SK-N-MC (cell line): ENCODE measurements around the gene TMEM115.
"Not testable (repeated sequence)": the region's sequence is repeated elsewhere in the genome, so short reads cannot be mapped to it uniquely, and the experiment has no call there.

Source experiments
- DNase-seq: peaks from one replicate; pipeline ENCODE4 v3.0.0-alpha.2; 2011; ENCODE audit warnings: low read depth, low spot score
- H3K27ac ChIP-seq: fragments of 200-600 bp; sonication (generic); 2 replicates; pipeline ENCODE4 v1.5.1; 2016; ENCODE audit warnings: mixed run types
- H3K36me3 ChIP-seq: fragments of 200-600 bp; sonication (generic); 2 replicates; pipeline ENCODE4 v1.6.1; 2017; ENCODE audit warnings: antibody characterized with exemption, low read length, mixed read lengths; ENCODE audit not compliant: insufficient read depth
- H3K4me3 ChIP-seq: fragments of 200-600 bp; sonication (generic); 2 replicates; pipeline ENCODE4 v1.5.1; 2016
- H3K9ac ChIP-seq: fragments of 200-600 bp; sonication (generic); 2 replicates; pipeline ENCODE4 v1.8.0; 2017; ENCODE audit warnings: mixed run types, mixed read lengths; ENCODE audit not compliant: insufficient read length
- H3K9me3 ChIP-seq: fragments of 200-600 bp; sonication (generic); 2 replicates; pipeline ENCODE4 v1.6.1; 2017; ENCODE audit warnings: low read depth, mild to moderate bottlenecking, antibody characterized with exemption, low read length, moderate library complexity, mixed read lengths
- EZH2 ChIP-seq: fragments of 200-600 bp; sonication (generic); IDR thresholded peaks from one replicate; pipeline ENCODE4 v1.6.1; 2017; ENCODE audit warnings: antibody characterized with exemption
- FOXP2 ChIP-seq: optimal IDR thresholded peaks from 2 replicates; pipeline ENCODE3; 2011; ENCODE audit warnings: mild to moderate bottlenecking, moderate library complexity; ENCODE audit not compliant: insufficient read depth; ENCODE audit errors: extremely low read length, control extremely low read depth
- POLR2AphosphoS5 ChIP-seq: IDR thresholded peaks from 2 replicates; pipeline ENCODE4 v1.6.1; 2012; ENCODE audit warnings: mild to moderate bottlenecking, low read depth, low read length, borderline replicate concordance

The TMEM115 gene

DNA sequence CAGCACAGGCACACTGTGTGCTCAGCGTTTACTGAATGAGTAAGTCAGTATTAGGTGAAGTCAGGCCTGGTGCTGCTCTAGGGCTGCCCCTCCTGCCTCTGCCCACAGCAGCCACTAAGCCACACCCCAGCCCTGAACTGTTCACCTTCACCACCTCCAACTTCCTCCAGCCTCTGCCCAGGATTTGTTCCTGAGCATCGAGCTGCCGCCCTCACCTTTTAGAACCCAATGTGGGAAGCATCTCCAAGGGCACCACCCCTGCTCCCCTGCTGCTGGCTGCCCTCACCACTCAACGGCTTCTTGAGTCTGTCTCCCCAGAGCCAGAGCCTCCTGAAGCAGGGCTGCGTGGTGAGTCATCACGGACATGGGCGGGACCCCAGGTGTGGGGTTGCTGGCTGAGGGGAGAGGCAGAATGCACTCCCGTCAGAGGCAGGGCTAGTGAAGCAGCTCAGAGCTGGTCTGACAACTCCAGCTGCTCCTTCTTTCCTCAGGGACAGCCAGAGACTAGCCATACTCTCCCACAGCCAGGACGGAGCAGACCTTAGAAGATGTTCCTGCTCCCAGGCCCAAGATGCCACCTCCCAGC, 42.6 kb downstream of the TMEM115 start:
- Histone ChIP-seq H3K36me3 (peaks cover 15% of the 10 kb centered on the region; the same call in 1 of the 2 replicates), H3K9ac (no peak overlapping the region), H3K4me3 (no peak overlapping the region), H3K27ac (no peak overlapping the region), H3K9me3 (no peaks in the 10 kb centered on the region)
- no peak for TF ChIP-seq FOXP2
- TF ChIP-seq EZH2: no peak
- no peak for TF ChIP-seq POLR2AphosphoS5
- no peak for DNase-seq

DNA sequence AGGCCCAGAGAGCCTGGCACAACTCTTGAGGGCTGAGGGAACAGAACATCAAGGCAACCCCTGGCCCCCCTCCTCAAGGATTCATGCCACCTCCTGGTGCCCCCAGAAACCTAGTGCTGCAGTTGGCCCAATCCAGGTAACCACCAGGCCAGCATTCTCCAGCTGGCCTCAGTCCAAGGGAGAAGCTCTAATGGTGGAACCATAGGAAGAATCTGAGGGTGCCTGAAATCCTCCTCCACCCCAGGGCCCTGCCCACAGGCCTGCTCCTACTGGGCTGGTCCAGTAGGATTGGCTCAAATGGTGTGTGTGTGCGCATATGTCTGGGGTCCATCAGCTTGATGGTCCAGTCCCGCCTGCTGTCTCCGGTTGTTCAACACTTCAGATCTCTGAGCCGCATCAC, 44.5 kb downstream of the TMEM115 start:
- no peak for DNase-seq
- Histone ChIP-seq H3K9me3 (no peaks in the 10 kb centered on the region), H3K9ac (no peak overlapping the region), H3K4me3 (no peak overlapping the region), H3K27ac (no peak overlapping the region), H3K36me3 (peaks cover 15% of the 10 kb centered on the region; the same call in 1 of the 2 replicates)
- TF ChIP-seq POLR2AphosphoS5 (no peak), FOXP2 (no peak), EZH2 (no peak)

DNA sequence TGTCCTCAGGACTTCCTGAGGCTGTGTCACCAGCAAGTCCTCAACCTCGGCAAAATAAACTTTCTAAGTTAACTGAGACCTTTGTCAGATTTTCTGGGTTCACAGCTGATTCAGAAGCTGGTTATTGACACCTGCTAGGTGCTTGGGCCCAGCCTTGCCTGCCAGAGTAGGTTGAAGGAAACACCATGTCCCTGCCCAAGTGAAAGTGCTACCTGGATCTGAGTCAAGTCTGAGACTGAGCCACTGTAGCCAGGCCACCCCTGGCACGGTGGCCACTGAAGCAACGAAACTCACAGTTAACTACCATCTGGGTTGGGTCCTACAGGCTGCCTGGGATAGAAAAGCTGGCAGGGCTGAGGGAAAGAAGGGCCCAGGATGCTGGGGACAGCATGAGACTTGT, 45.0 kb downstream of the TMEM115 start:
- no peak for DNase-seq
- H3K36me3 ChIP-seq: peaks cover 12% of the 10 kb centered on the region; the same call in 1 of the 2 replicates
- TF ChIP-seq EZH2: no peak
- TF ChIP-seq POLR2AphosphoS5: no peak
- TF ChIP-seq FOXP2: no peak
- no peak overlapping the region for H3K27ac ChIP-seq
- no peak overlapping the region for H3K9ac ChIP-seq
- H3K4me3 ChIP-seq: no peak overlapping the region
- H3K9me3 ChIP-seq: no peaks in the 10 kb centered on the region

GRCh38 chr3:50312041-50312440, 47.3 kb downstream of the TMEM115 start:
- not testable (repeated sequence) for H3K9ac ChIP-seq, H3K27ac ChIP-seq, DNase-seq, H3K4me3 ChIP-seq, H3K36me3 ChIP-seq, H3K9me3 ChIP-seq
